Measurements from ENCODE around the gene KCNIP4.

GRCh38 chr4:21991562-21991961 lies 43.0 kb upstream of the KCNIP4 start:
- no peak for TF ChIP-seq POLR2AphosphoS5 (IDR thresholded peaks at IDR 0.05)
- TF ChIP-seq CTCF (IDR thresholded peaks at IDR 0.05 in 8 of 11, conservative IDR thresholded peaks at IDR 0.05 in 3 of 11): no peak
- TF ChIP-seq POLR2A (IDR thresholded peaks at IDR 0.05): no peak
